AG09309 (cell line): ENCODE data around the gene ZBED5.

ENCODE experiments used
- DNase-seq: peaks from one replicate; pipeline ENCODE4 v3.0.0-alpha.2; 2010; ENCODE audit warnings: low read depth
- H3K4me3 ChIP-seq: 2 replicates; pipeline ENCODE4 v1.5.1; 2011; ENCODE audit warnings: mild to moderate bottlenecking, low read depth, low read length, moderate library complexity; ENCODE audit not compliant: control insufficient read depth
- CTCF ChIP-seq: IDR thresholded peaks from 2 replicates; pipeline ENCODE4 v1.5.1; 2011; ENCODE audit warnings: mild to moderate bottlenecking, low read depth, low read length, inconsistent platforms; ENCODE audit not compliant: insufficient read depth, control insufficient read depth; ENCODE audit errors: missing control alignments

ZBED5 gene

GRCh38 chr11:10866893-10867331, 9.1 kb upstream of the ZBED5 start:
- peak; percentile 46 for DNase-seq
- no peak overlapping the region for H3K4me3 ChIP-seq
- TF ChIP-seq CTCF, result no peak

GRCh38 chr11:10865837-10866270, 8.0 kb upstream of the ZBED5 start:
- TF ChIP-seq CTCF, result no peak
- no peak for DNase-seq
- H3K4me3 ChIP-seq, result no peak overlapping the region

GRCh38 chr11:10864688-10865087, 6.8 kb upstream of the ZBED5 start:
- DNase-seq, result no peak
- no peak overlapping the region for H3K4me3 ChIP-seq
- TF ChIP-seq CTCF, result no peak

- no peak for TF ChIP-seq CTCF
- no peak for DNase-seq
These were observed 4.6 kb upstream of the ZBED5 start for GRCh38 chr11:10862446-10862845.

GRCh38 chr11:10861799-10862198, 3.9 kb upstream of the ZBED5 start:
- TF ChIP-seq CTCF, result no peak
- no peak for DNase-seq
- H3K4me3 ChIP-seq, result no peak overlapping the region

More at GRCh38 chr11:10862446-10862845, 4.6 kb upstream of the ZBED5 start:
- no peak overlapping the region for H3K4me3 ChIP-seq

- TF ChIP-seq CTCF, result no peak
- DNase-seq, result no peak
- H3K4me3 ChIP-seq, result no peak overlapping the region
These were observed 3.2 kb upstream of the ZBED5 start for GRCh38 chr11:10861047-10861446.
